Chondrocyte (in vitro differentiated cells): Measurements from ENCODE around the gene FN3KRP. TPM values are rescaled to one million over a fixed set of nuclear protein-coding genes. Genes with fewer than 3 reads are reported as not detected.
A peak's percentile ranks its signal among the peaks of the same experiment; 100 is the strongest.

Source experiments
- DNase-seq: peaks from one replicate; pipeline ENCODE4 v3.0.0; 2021; ENCODE audit warnings: mixed read lengths, low spot score
- H3K27ac Mint-ChIP-seq: one replicate; pipeline ENCODE4 v1.8.0; 2021; ENCODE audit warnings: mild to moderate bottlenecking, moderate library complexity, mixed read lengths; ENCODE audit not compliant: unreplicated experiment
- H3K27me3 Mint-ChIP-seq: 2 replicates; pipeline ENCODE4 v1.8.0; 2021; ENCODE audit warnings: low read depth, mixed read lengths
- H3K36me3 Mint-ChIP-seq: 2 replicates; pipeline ENCODE4 v1.8.0; 2021; ENCODE audit warnings: low read depth, mixed read lengths
- H3K4me1 Mint-ChIP-seq: 2 replicates; pipeline ENCODE4 v1.8.0; 2021; ENCODE audit warnings: low read depth, mild to moderate bottlenecking, mixed read lengths
- H3K4me3 Mint-ChIP-seq: one replicate; pipeline ENCODE4 v1.8.0; 2021; ENCODE audit warnings: mild to moderate bottlenecking, moderate library complexity, mixed read lengths; ENCODE audit not compliant: unreplicated experiment
- H3K9me3 Mint-ChIP-seq: 2 replicates; pipeline ENCODE4 v1.8.0; 2021; ENCODE audit warnings: low read depth, mixed read lengths
- CTCF ChIP-seq: fragments of 200-600 bp; sonication (generic); IDR thresholded peaks from 2 replicates; pipeline ENCODE4 v1.5.0; 2021; ENCODE audit warnings: antibody characterized with exemption, mild to moderate bottlenecking, moderate library complexity
- total RNA-seq: library from RNA; stranded (reverse); gene quantifications from 3 replicates; pipeline ENCODE4 v1.2.1, GENCODE V29; 2021

The FN3KRP gene
- total RNA-seq, 1 donor from 2014 or later, result 23.3 TPM

- no peak for TF ChIP-seq CTCF
- Mint-ChIP-seq H3K4me3 (no peak overlapping the region), H3K36me3 (peaks cover 4% of the 10 kb centered on the region), H3K27me3 (no peaks in the 10 kb centered on the region), H3K4me1 (peaks cover 7% of the 10 kb centered on the region), H3K9me3 (peaks cover 9% of the 10 kb centered on the region), H3K27ac (no peak overlapping the region)
- peak; percentile 57 for DNase-seq
Measured at GRCh38 chr17:82678265-82678891, 38.1 kb upstream of the FN3KRP start.

GRCh38 chr17:82679586-82680465 lies 36.7 kb upstream of the FN3KRP start:
- Mint-ChIP-seq H3K4me3 (no peak overlapping the region), H3K4me1 (peaks cover 3% of the 10 kb centered on the region), H3K36me3 (peaks cover 4% of the 10 kb centered on the region), H3K27me3 (no peaks in the 10 kb centered on the region), H3K9me3 (peaks cover 9% of the 10 kb centered on the region), H3K27ac (no peak overlapping the region)
- peak; percentile 87 for DNase-seq
- no peak for TF ChIP-seq CTCF

- no peak for DNase-seq
- Mint-ChIP-seq H3K4me3 (no peak overlapping the region), H3K27ac (no peak overlapping the region), H3K4me1 (no peaks in the 10 kb centered on the region), H3K27me3 (no peaks in the 10 kb centered on the region), H3K9me3 (peaks cover 9% of the 10 kb centered on the region), H3K36me3 (peaks cover 4% of the 10 kb centered on the region)
- no peak for TF ChIP-seq CTCF
Measured at GRCh38 chr17:82681547-82681946, 35.0 kb upstream of the FN3KRP start.

GRCh38 chr17:82683534-82683933 lies 33.0 kb upstream of the FN3KRP start:
- Mint-ChIP-seq H3K4me1 (peaks cover 7% of the 10 kb centered on the region), H3K4me3 (no peak overlapping the region), H3K27me3 (no peaks in the 10 kb centered on the region), H3K27ac (no peak overlapping the region), H3K36me3 (peaks cover 4% of the 10 kb centered on the region), H3K9me3 (peaks cover 9% of the 10 kb centered on the region)
- no peak for TF ChIP-seq CTCF
- DNase-seq, result peak; percentile 4

- H3K27ac Mint-ChIP-seq, result no peak overlapping the region
Measured at GRCh38 chr17:82684228-82684841, 32.2 kb upstream of the FN3KRP start.

More at GRCh38 chr17:82684228-82684841, 32.2 kb upstream of the FN3KRP start:
- TF ChIP-seq CTCF, result no peak
- H3K4me3 Mint-ChIP-seq, result no peak overlapping the region
- no peaks in the 10 kb centered on the region for H3K27me3 Mint-ChIP-seq
- peaks cover 9% of the 10 kb centered on the region for H3K9me3 Mint-ChIP-seq
- peak; percentile 78 for DNase-seq
- H3K4me1 Mint-ChIP-seq, result peaks cover 7% of the 10 kb centered on the region
- H3K36me3 Mint-ChIP-seq, result peaks cover 4% of the 10 kb centered on the region
